ENCODE data around the gene RPUSD2.

RPUSD2 gene

DNA sequence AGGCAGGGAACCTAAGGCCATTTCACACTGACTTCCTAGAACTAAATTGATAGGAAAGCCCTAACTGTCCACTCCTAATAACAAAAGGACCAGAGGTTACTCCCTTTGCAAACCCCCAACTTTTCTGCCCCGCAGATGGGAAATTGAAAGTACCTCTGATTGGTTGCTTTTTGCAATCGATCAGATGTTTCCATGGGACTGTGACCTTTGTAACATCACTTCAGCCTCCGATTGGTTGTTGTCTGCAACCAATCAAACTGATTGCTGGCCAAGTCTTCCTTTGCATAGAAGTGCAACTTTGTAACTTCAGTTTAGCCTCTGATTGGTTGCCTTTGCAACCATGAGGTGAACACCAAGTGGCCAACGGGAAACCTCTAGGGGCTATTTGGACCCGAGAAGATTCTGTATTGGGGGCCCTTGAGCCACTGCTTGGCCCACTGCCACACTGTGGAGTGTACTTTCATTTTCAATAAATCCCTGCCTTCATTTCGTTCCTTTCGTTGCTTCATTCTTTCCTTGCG, 13.7 kb downstream of the RPUSD2 start:
- intact Hi-C loops (cut with DNase I; ENCODE audit: low total_unique reads) = no loop called here
- no peak overlapping the region for H3K27ac ChIP-seq
- TF ChIP-seq, protein P1, sequence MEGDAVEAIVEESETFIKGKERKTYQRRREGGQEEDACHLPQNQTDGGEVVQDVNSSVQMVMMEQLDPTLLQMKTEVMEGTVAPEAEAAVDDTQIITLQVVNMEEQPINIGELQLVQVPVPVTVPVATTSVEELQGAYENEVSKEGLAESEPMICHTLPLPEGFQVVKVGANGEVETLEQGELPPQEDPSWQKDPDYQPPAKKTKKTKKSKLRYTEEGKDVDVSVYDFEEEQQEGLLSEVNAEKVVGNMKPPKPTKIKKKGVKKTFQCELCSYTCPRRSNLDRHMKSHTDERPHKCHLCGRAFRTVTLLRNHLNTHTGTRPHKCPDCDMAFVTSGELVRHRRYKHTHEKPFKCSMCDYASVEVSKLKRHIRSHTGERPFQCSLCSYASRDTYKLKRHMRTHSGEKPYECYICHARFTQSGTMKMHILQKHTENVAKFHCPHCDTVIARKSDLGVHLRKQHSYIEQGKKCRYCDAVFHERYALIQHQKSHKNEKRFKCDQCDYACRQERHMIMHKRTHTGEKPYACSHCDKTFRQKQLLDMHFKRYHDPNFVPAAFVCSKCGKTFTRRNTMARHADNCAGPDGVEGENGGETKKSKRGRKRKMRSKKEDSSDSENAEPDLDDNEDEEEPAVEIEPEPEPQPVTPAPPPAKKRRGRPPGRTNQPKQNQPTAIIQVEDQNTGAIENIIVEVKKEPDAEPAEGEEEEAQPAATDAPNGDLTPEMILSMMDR (IDR thresholded peaks at IDR 0.05) = no peak

DNA sequence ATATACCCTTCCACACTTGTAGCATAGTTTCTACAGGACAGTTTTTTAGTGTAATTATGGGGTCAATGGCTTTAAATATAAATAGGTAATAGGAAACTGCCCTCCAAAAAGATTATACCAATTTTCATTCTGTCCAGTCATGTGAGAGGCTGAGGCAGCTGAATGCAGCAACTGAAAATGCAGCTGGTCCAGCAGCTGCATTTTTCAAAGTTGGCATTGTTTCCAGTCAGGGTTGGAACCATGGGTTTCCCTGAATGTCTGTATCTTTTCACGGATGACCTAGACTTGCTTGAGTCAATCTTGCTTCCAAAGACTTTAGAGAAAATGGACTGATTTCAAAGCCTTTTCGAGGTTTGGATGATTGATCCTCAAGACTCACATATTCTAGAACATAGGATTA, 15.1 kb downstream of the RPUSD2 start:
- no peaks in the 10 kb centered on the region for H3K27me3 ChIP-seq
- intact Hi-C loops (cut with DNase I; ENCODE audit: low total_unique reads) = no loop called here
- H3K4me3 ChIP-seq = no peak overlapping the region
- no peaks in the 10 kb centered on the region for H3K9me3 ChIP-seq
- DNase-seq = no peak
- H3K36me3 ChIP-seq = no peaks in the 10 kb centered on the region
- H3K4me1 ChIP-seq = no peaks in the 10 kb centered on the region
- TF ChIP-seq, protein P1 (IDR thresholded peaks at IDR 0.05) = no peak
- H3K27ac ChIP-seq = no peak overlapping the region

More for the DNA sequence above, 13.7 kb downstream of the RPUSD2 start:
- Histone ChIP-seq H3K4me1 (no peaks in the 10 kb centered on the region), H3K27me3 (no peaks in the 10 kb centered on the region), H3K4me3 (peak overlapping the region; percentile 32 to 38), H3K9me3 (no peaks in the 10 kb centered on the region), H3K36me3 (no peaks in the 10 kb centered on the region)
- DNase-seq = no peak

DNA sequence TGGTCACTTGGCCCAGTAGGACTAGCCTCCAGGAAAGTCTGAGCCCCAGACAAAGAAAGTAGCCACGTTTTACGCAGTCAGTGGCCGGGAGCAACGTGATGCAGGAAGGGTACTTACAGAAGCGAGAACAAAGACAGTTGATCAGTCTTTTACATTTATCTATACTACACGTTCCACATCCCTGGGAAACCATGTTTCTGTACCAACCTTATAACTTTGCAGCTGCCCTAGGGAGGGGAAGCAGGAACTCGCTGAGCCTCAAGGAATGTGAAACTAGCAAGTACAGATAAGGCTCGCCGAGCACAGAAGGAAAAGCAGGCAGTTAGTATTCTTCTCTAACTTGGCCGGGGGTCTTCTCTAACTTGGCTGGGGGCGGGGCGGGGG, 21.6 kb downstream of the RPUSD2 start:
- TF ChIP-seq, protein P1 (IDR thresholded peaks at IDR 0.05) = no peak
- H3K4me1 ChIP-seq = peaks cover 0 to 13% (median 9%) of the 10 kb centered on the region in 4 donors
- no peaks in the 10 kb centered on the region for H3K9me3 ChIP-seq
- intact Hi-C loops (cut with DNase I; ENCODE audit: low total_unique reads) = no loop called here
- no peaks in the 10 kb centered on the region for H3K27me3 ChIP-seq
- H3K27ac ChIP-seq = no peak overlapping the region
- DNase-seq = no peak
- no peaks in the 10 kb centered on the region for H3K36me3 ChIP-seq
- H3K4me3 ChIP-seq = peak overlapping the region in 1 of 2 donors; percentile 47

DNA sequence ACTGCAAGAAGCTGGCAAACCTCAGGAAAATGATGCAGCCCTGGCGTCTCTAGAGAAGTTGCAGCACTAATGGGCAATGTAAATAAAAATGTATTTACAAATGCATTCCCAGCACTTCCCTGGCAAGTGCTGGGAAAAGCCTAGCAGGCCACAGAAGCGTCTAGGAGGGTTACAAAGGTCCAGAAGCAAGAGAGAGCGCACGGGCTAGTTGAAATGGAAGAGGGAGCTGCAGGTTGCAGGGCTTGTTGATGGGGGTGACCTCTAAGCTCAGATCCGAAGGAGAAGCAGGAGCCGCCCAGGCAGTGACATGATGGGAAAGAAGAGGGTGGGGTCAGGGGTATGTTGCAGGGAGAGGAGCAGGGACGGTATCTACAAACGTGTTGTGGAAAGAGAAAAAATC, 22.3 kb downstream of the RPUSD2 start:
- Histone ChIP-seq H3K4me1 (peaks cover 0 to 13% (median 9%) of the 10 kb centered on the region in 4 donors), H3K36me3 (no peaks in the 10 kb centered on the region), H3K27ac (no peak overlapping the region), H3K4me3 (no peak overlapping the region), H3K9me3 (no peaks in the 10 kb centered on the region), H3K27me3 (no peaks in the 10 kb centered on the region)
- no peak for DNase-seq
- intact Hi-C loops (cut with DNase I; ENCODE audit: low total_unique reads) = no loop called here
- TF ChIP-seq, protein P1 (IDR thresholded peaks at IDR 0.05) = no peak

DNA sequence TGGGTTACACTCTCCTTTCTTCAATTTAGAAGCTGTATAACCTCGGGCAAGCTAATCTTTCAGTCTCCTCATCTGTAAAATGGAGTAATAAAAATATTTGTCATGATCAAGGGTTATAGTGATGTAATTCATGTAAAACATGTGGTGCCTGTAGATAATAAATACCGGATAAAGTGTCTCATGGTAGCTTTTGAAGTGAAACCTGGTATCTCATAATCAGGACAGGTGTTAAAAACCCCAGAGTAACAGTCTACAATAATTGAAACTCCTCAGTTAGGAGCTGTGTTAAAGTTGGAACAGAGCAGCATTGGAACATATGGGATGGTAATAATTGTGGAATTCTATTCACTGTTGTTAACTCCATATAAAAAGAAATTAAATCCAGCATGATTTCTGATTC, 24.1 kb downstream of the RPUSD2 start:
- H3K4me1 ChIP-seq = peaks cover 0 to 13% (median 9%) of the 10 kb centered on the region in 4 donors
- no peaks in the 10 kb centered on the region for H3K9me3 ChIP-seq
- no peaks in the 10 kb centered on the region for H3K27me3 ChIP-seq
- TF ChIP-seq, protein P1 (IDR thresholded peaks at IDR 0.05) = no peak
- H3K27ac ChIP-seq = peak overlapping the region in 1 of 2 donors; percentile 81
- DNase-seq = no peak
- intact Hi-C loops (cut with DNase I; ENCODE audit: low total_unique reads) = no loop called here
- H3K4me3 ChIP-seq = no peak overlapping the region
- H3K36me3 ChIP-seq = no peaks in the 10 kb centered on the region
